ENCODE measurements around the gene CAMK1.

The CAMK1 gene

GRCh38 chr3:9786209-9786739 lies 16.5 kb upstream of the CAMK1 start:
- DNase-seq: no peak
- TF ChIP-seq CTCF (IDR thresholded peaks at IDR 0.05): no peak
- intact Hi-C loops (cut with DNase I; ENCODE audit: low total_unique reads): no loop called here

GRCh38 chr3:9785602-9786001 lies 15.9 kb upstream of the CAMK1 start:
- intact Hi-C loops (cut with DNase I; ENCODE audit: low total_unique reads): no loop called here
- Histone ChIP-seq H3K9me3 (no peaks in the 10 kb centered on the region), H3K4me1 (peaks cover 0 to 2% (median 1%) of the 10 kb centered on the region in 4 donors), H3K4me3 (no peak overlapping the region), H3K27ac (no peak overlapping the region), H3K27me3 (no peaks in the 10 kb centered on the region), H3K36me3 (peaks cover 68 to 100% (median 74%) of the 10 kb centered on the region in 3 donors)
- DNase-seq: no peak
- no peak for TF ChIP-seq CTCF (IDR thresholded peaks at IDR 0.05)

More at GRCh38 chr3:9786209-9786739, 16.5 kb upstream of the CAMK1 start:
- no peak overlapping the region for H3K27ac ChIP-seq
- H3K4me3 ChIP-seq: no peak overlapping the region
- peaks cover 0 to 9% (median 7%) of the 10 kb centered on the region in 4 donors for H3K4me1 ChIP-seq
- H3K9me3 ChIP-seq: no peaks in the 10 kb centered on the region
- peaks cover 61 to 96% (median 70%) of the 10 kb centered on the region in 3 donors for H3K36me3 ChIP-seq
- no peaks in the 10 kb centered on the region for H3K27me3 ChIP-seq

GRCh38 chr3:9784965-9785364 lies 15.2 kb upstream of the CAMK1 start:
- H3K27me3 ChIP-seq: no peaks in the 10 kb centered on the region
- no peaks in the 10 kb centered on the region for H3K9me3 ChIP-seq
- DNase-seq: no peak
- no peaks in the 10 kb centered on the region for H3K4me1 ChIP-seq
- peaks cover 70 to 100% (median 78%) of the 10 kb centered on the region in 3 donors for H3K36me3 ChIP-seq
- H3K27ac ChIP-seq: no peak overlapping the region
- intact Hi-C loops (cut with DNase I; ENCODE audit: low total_unique reads): no loop called here
- no peak overlapping the region for H3K4me3 ChIP-seq
- no peak for TF ChIP-seq CTCF (IDR thresholded peaks at IDR 0.05)

GRCh38 chr3:9783954-9784353 lies 14.2 kb upstream of the CAMK1 start:
- intact Hi-C loops (cut with DNase I; ENCODE audit: low total_unique reads): no loop called here
- no peak overlapping the region for H3K4me3 ChIP-seq
- no peak for TF ChIP-seq CTCF (IDR thresholded peaks at IDR 0.05)
- H3K27me3 ChIP-seq: no peaks in the 10 kb centered on the region
- H3K36me3 ChIP-seq: peaks cover 62 to 100% (median 77%) of the 10 kb centered on the region in 3 donors
- no peaks in the 10 kb centered on the region for H3K9me3 ChIP-seq
- no peak for DNase-seq
- H3K4me1 ChIP-seq: peaks cover 0 to under 1% (median 0%) of the 10 kb centered on the region in 4 donors
- H3K27ac ChIP-seq: no peak overlapping the region

- H3K9me3 ChIP-seq: no peaks in the 10 kb centered on the region
- peaks cover 55 to 89% (median 69%) of the 10 kb centered on the region in 3 donors for H3K36me3 ChIP-seq
- no peak for DNase-seq
- intact Hi-C loops (cut with DNase I; ENCODE audit: low total_unique reads): no loop called here
- no peak overlapping the region for H3K27ac ChIP-seq
- no peak overlapping the region for H3K4me3 ChIP-seq
- no peaks in the 10 kb centered on the region for H3K27me3 ChIP-seq
- H3K4me1 ChIP-seq: peaks cover 0 to 12% (median 2%) of the 10 kb centered on the region in 4 donors
- no peak for TF ChIP-seq CTCF (IDR thresholded peaks at IDR 0.05)
Observed at GRCh38 chr3:9782770-9783169, 13.0 kb upstream of the CAMK1 start.

All from tibial artery (tissue), 4 donors.